PC-3 (cell line): ENCODE measurements around the gene MLF2. TPM values are rescaled to one million over a fixed set of nuclear protein-coding genes. Genes with fewer than 3 reads are reported as not detected.

Source experiments
- ATAC-seq: fragments of 200-7000 bp; cut with Tn5 transposase; 2 replicates; pipeline ENCODE4 v1.9.1; 2020; ENCODE audit warnings: mild to moderate bottlenecking, moderate library complexity
- BruUV-seq: library from RNA; stranded (reverse); fragments of 400-500 nt; replicated peaks from 2 replicates; lab custom pipeline; 2021; lab: Mats Ljungman, UMichigan
- CTCF ChIA-PET: fragments of 300-600 bp; sonication (Branson Sonifier 250); formaldehyde crosslinking; loops from one replicate; lab custom pipeline; 2022; ENCODE audit warnings: antibody characterized with exemption; lab: Charles Lee
- POLR2A ChIA-PET: fragments of 300-600 bp; sonication (Branson Sonifier 250); formaldehyde crosslinking; loops from one replicate; lab custom pipeline; 2022; ENCODE audit warnings: antibody characterized with exemption; ENCODE audit not compliant: unreplicated experiment; lab: Charles Lee
- DNase-seq: peaks from one replicate; pipeline ENCODE4 v3.0.0-alpha.2; 2015
- H2AFZ ChIP-seq: fragments of 300-600 bp; sonication (generic); 2 replicates; pipeline ENCODE4 v1.6.0; 2016; ENCODE audit warnings: antibody characterized with exemption, low read length
- H3F3A ChIP-seq: fragments of 300-600 bp; sonication (generic); one replicate; pipeline ENCODE4 v1.6.0; 2017; ENCODE audit warnings: antibody characterized with exemption, low read length, control low read depth, mild to moderate bottlenecking; ENCODE audit not compliant: unreplicated experiment
- H3K27ac ChIP-seq: fragments of 300-600 bp; sonication (generic); 2 replicates; pipeline ENCODE4 v1.5.1; 2016; ENCODE audit warnings: mild to moderate bottlenecking, low read length
- H3K27me3 ChIP-seq: fragments of 300-600 bp; sonication (generic); 2 replicates; pipeline ENCODE4 v1.6.1; 2016; ENCODE audit warnings: low read length, mixed read lengths
- H3K36me3 ChIP-seq: fragments of 300-600 bp; sonication (generic); 2 replicates; pipeline ENCODE4 v1.6.1; 2016; ENCODE audit warnings: low read depth, mixed run types, low read length, mixed read lengths
- H3K4me1 ChIP-seq: fragments of 300-600 bp; sonication (generic); 2 replicates; pipeline ENCODE4 v1.5.1; 2016; ENCODE audit warnings: low read length; ENCODE audit not compliant: insufficient read depth
- H3K4me2 ChIP-seq: fragments of 300-600 bp; sonication (generic); 2 replicates; pipeline ENCODE4 v1.6.0; 2016; ENCODE audit warnings: low read length
- H3K4me3 ChIP-seq: fragments of 300-600 bp; sonication (generic); 2 replicates; pipeline ENCODE4 v1.5.1; 2016; ENCODE audit warnings: mild to moderate bottlenecking, low read length, mixed read lengths
- H3K79me2 ChIP-seq: fragments of 300-600 bp; sonication (generic); 2 replicates; pipeline ENCODE4 v1.6.1; 2017; ENCODE audit warnings: low read length, mixed read lengths
- H3K9ac ChIP-seq: fragments of 300-600 bp; sonication (generic); 2 replicates; pipeline ENCODE4 v1.6.0; 2016; ENCODE audit warnings: mild to moderate bottlenecking, low read length
- H3K9me2 ChIP-seq: fragments of 300-600 bp; sonication (generic); replicated peaks from 2 replicates; pipeline ENCODE4 v1.6.1; 2016; ENCODE audit warnings: mixed run types, low read length, mixed read lengths
- H3K9me3 ChIP-seq: fragments of 300-600 bp; sonication (generic); 2 replicates; pipeline ENCODE4 v1.6.1; 2016; ENCODE audit warnings: low read length, mixed read lengths
- H4K20me1 ChIP-seq: fragments of 300-600 bp; sonication (generic); 2 replicates; pipeline ENCODE4 v1.6.1; 2016; ENCODE audit warnings: low read length, mixed read lengths
- CTCF ChIP-seq: fragments of 300-600 bp; sonication (generic); conservative IDR thresholded peaks from 2 replicates; pipeline ENCODE4 v1.5.1; 2017; ENCODE audit warnings: antibody characterized with exemption, low read depth, mild to moderate bottlenecking, low read length
- EZH2 ChIP-seq: fragments of 300-600 bp; sonication (generic); IDR thresholded peaks from one replicate; pipeline ENCODE4 v1.6.1; 2017; ENCODE audit warnings: antibody characterized with exemption, mild to moderate bottlenecking, low read length; ENCODE audit not compliant: unreplicated experiment
- EZH2phosphoT487 ChIP-seq: fragments of 300-600 bp; sonication (generic); IDR thresholded peaks from 2 replicates; pipeline ENCODE4 v1.6.1; 2018; ENCODE audit warnings: mild to moderate bottlenecking, antibody characterized with exemption, low read length, borderline replicate concordance
- intact Hi-C: fragments of 100-400 bp; cut with micrococcal nuclease; formaldehyde crosslinking; loops from 2 replicates; pipeline ENCODE4 v1.9.0; 2023
- total RNA-seq: library from RNA; depleted of rRNA; stranded (reverse); fragments of >200 nt; gene quantifications from 2 replicates; pipeline ENCODE4 v1.2.3, GENCODE V29; 2014

The MLF2 gene
- total RNA-seq, 1 experiment from 2014 or later = 222 TPM

GRCh38 chr12:6791931-6792520 lies 39.1 kb upstream of the MLF2 start:
- CTCF ChIA-PET = no interaction called here
- no peak overlapping the region for H3K4me2 ChIP-seq

GRCh38 chr12:6790496-6791150 lies 37.7 kb upstream of the MLF2 start:
- Histone ChIP-seq H3K36me3 (no peaks in the 10 kb centered on the region), H4K20me1 (no peaks in the 10 kb centered on the region), H3K9me2 (no peaks in the 10 kb centered on the region), H3K9ac (no peak overlapping the region), H3K9me3 (no peaks in the 10 kb centered on the region), H3F3A (no peaks in the 10 kb centered on the region), H3K79me2 (no peaks in the 10 kb centered on the region), H3K4me2 (no peak overlapping the region), H3K27ac (no peak overlapping the region), H3K27me3 (no peaks in the 10 kb centered on the region), H2AFZ (0 out of 2 replicates have a peak overlapping the region, but pooled peaks have one; percentile 26), H3K4me3 (no peak overlapping the region), H3K4me1 (no peaks in the 10 kb centered on the region)
- ChIA-PET CTCF (no interaction called here), POLR2A (no interaction called here)
- ATAC-seq (no peak), DNase-seq (no peak)
- TF ChIP-seq EZH2phosphoT487 (no peak), CTCF (no peak), EZH2 (no peak)
- BruUV-seq = no TSS peak
- intact Hi-C loops = no loop called here

More at GRCh38 chr12:6791931-6792520, 39.1 kb upstream of the MLF2 start:
- Histone ChIP-seq H3K9me3 (no peaks in the 10 kb centered on the region), H3F3A (no peaks in the 10 kb centered on the region), H3K27me3 (no peaks in the 10 kb centered on the region), H4K20me1 (no peaks in the 10 kb centered on the region), H3K4me3 (no peak overlapping the region), H2AFZ (0 out of 2 replicates have a peak overlapping the region, but pooled peaks have one; percentile 34), H3K27ac (no peak overlapping the region), H3K79me2 (no peaks in the 10 kb centered on the region), H3K36me3 (no peaks in the 10 kb centered on the region), H3K4me1 (no peaks in the 10 kb centered on the region), H3K9me2 (no peaks in the 10 kb centered on the region), H3K9ac (no peak overlapping the region)
- no peak for TF ChIP-seq EZH2
- no peak for TF ChIP-seq EZH2phosphoT487
- TF ChIP-seq CTCF = no peak
- intact Hi-C loops = no loop called here
- POLR2A ChIA-PET = no interaction called here
- no TSS peak for BruUV-seq
- ATAC-seq (no peak), DNase-seq (no peak)
